Activated T-cell treated with anti-CD3 and anti-CD28 coated beads for 48 hours (primary cell): ENCODE measurements around the gene SLC2A8.
A peak's percentile ranks its signal among the peaks of the same experiment; 100 is the strongest.

ENCODE experiments used
- DNase-seq: peaks from one replicate; pipeline ENCODE4 v3.0.0-alpha.2; 2020; ENCODE audit warnings: low read depth

Gene SLC2A8, protein sequence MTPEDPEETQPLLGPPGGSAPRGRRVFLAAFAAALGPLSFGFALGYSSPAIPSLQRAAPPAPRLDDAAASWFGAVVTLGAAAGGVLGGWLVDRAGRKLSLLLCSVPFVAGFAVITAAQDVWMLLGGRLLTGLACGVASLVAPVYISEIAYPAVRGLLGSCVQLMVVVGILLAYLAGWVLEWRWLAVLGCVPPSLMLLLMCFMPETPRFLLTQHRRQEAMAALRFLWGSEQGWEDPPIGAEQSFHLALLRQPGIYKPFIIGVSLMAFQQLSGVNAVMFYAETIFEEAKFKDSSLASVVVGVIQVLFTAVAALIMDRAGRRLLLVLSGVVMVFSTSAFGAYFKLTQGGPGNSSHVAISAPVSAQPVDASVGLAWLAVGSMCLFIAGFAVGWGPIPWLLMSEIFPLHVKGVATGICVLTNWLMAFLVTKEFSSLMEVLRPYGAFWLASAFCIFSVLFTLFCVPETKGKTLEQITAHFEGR

DNA sequence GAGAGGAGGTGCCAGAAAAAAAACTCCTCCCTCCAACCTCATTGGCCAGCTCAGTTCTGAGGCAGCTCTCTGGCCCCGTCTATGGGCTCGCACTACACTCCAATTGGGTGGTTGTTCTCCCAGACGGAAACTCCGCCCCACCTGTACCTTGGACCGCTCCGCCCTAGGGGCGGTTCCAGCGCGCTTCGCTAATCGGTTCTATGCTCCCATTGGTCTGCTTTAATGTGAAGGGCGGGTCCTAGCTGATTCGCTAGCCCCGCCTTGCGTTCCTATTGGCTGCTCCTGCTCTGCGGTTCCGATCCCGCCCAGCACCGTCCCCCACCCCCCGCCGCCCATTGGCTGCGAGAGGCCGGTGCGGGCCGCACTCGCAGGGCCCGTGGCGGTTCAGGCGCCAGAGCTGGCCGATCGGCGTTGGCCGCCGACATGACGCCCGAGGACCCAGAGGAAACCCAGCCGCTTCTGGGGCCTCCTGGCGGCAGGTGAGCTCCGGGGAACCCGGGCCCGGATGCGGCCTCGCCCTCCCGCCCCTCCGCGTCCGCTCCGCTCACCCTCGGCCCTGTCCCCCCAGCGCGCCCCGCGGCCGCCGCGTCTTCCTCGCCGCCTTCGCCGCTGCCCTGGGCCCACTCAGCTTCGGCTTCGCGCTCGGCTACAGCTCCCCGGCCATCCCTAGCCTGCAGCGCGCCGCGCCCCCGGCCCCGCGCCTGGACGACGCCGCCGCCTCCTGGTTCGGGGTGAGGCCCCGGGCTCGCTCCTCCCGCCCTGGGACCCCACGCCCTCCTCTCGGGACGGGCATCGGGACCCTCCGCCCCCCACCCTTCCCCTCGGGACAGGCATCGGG lies at the start of gene SLC2A8:
Gene SLC2A8 (plus strand): TSS at position 362 of the 838 bp plus-strand sequence. CDS start 62 bp downstream, at position 424.
- DNase-seq: peak; percentile 90

DNA sequence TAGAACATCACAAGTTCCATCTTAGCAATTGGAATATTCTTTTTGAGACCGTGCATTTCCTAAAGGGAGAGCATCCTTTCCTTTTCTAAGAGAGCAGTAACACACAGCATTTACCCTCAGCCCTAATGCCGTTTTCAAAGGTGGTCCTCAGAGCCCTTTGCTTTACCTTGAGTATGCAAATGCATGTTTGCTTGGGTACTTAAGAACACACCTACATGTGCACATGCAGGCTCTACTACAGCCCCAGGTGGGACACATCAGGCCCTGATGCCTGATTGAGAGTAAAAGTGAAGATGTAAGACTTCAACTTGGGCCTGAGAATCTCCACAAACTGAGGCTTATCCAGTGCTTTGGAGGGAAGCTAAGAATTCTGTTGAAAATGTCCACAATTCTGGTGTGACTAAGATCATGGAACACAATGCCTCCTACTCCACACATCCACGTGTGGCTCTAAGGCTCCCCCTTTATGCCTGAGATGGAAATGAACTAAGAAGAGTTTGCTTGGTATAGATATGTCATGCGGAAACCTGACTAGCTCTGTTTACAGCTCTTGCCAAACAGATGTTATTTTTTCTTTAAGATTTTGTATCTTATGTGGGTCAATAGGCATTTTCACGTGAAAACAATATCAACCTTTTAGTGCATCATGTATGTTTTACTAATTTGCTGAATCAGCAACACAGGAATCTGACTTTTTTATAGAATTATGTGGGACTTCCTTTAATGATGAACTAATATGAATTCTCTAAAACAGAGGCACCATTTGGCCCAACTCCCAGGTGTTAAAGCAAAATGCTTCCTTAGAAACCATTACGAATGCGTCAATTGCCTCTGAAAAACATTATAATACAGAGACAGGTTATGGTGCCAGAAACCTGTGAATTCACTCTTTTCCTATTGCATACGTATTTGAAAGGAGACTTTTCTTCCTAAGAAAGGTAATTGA lies 48.9 kb upstream of the SLC2A8 start:
- no peak for DNase-seq

DNA sequence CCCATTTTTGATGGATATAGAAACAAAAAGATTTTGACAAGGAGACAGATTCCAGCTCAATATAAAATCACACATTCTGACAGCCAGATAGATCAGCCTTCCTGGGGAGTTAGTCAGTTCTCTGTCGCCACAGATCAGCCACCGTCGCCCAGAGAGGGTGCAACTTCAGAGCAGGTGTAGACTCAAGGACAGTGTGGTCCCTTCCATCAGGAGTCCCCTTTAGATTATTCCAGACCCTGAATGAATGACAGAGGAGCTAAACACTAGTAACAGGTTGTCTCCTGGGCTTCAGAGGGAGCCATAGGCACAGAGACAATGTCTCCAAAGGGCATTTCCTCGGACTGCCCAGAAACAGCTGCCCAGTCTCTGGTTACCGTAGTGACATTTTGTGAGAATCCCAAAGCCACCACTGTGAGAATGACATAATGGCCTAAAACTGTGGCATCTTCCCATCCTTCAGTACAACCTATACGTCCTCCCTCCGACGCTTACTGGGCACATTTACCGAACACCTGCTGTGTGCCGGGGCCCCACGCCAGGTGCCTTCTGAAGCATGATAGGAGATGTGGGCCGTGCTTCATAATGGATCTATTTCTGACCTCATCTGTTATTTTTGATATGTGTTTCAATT lies 47.4 kb upstream of the SLC2A8 start:
- no peak for DNase-seq

DNA sequence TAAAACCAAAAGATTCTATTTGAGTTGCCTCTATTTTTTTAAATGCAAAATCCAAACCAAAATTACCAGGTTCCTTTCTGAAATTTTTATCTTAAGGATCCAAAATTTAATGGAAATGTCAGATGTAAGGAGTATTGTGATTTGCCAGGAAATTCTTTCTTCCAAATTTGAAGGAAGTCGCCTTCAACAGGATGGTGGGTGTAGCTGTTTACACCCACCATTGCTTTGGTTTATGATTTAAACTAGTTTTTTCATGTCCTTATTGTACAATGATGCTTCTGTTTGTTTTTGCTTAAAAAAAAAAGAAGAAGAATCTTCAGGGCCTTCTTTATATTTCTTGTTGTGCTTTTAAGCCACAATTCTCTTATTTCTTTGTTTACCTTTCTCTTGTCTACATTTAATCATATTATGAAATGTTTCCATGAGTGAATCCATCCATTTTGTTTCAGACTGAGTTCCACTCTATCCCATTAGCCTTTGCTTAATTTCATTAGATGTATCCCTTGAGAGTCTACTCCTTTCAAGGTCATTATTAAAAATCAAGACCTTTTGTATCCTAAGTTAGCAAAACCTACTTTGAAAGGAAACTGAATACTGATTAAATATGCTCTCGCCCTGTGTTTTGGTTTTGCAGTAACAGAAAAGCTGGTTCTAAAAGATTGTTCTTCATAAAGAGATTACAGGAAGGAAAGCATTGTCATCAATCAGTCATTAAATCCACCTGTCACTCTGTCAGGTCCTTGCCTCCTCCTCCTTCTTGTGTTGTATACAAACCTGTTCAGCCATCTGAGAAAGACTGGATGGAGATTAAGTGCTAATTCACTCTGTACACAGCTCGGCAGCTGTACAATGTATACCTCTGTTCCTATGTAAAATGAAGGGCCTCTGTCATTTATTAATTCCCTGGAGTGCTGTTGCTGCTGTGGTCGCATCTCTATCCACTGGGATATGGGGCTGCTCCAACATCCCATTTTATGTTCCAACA lies 45.5 kb upstream of the SLC2A8 start:
- no peak for DNase-seq

DNA sequence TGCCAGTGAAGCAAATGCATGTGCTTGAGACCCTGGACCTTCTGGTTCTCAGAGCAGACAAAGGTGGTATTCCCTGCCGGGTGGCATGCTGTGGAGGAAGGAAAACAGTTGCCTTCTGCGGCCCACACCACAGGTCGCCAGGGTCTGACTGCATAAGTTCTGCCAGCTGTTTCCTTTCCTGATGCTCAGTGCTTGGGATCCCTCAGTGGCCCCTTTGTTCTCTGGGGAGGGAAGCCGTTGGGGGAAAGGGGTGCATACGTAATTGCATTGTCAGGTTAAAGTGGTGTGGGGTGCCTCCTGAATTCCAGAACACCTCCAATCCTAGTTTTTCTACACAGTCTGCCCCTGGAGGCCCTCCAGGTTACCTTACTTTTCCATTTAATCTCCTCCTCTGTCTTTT lies 43.1 kb upstream of the SLC2A8 start:
- no peak for DNase-seq

DNA sequence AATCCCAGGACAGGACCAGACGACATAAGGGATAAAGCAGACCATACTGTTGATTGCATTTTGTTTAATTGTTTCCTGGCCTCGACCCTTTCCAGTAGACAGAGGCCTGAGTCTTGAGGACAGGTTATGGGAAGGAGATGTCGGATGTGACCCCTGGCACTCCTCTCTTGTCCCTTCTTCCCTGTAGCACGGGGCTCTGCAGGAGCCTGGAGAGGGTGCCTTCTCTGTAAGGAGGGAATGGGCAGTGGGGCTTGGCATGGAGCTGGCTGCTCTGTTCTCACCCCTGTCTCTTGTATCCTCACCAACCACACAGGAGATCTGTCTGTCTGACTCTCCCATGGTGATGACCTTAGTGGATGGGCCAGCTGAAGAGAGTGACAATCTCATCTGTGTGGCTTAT lies 40.1 kb upstream of the SLC2A8 start:
- DNase-seq: no peak

DNA sequence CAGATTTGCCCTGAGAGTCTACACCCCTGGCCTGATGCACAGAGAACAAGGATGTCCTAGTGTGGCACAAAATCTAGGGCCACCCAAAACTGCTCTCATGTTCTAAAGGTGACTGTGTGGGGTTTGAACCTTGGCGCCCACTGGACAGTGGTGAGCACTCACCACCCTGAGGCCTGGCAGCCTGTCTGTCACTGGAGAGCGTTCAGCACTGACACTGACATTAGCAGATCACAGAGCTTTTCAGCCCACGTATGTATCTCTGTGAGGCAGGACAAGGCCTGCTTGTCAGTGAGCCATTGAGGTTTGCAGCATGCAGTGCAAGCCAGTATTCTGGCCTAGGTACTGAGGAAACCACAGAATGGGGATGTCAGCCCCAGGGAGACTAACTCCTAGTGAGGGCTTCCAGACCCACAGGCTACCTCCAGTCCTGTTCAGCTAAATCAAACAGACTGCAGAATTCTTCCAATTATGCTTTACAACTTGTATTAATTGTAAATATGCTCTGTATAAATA lies 38.9 kb upstream of the SLC2A8 start:
- DNase-seq: no peak

DNA sequence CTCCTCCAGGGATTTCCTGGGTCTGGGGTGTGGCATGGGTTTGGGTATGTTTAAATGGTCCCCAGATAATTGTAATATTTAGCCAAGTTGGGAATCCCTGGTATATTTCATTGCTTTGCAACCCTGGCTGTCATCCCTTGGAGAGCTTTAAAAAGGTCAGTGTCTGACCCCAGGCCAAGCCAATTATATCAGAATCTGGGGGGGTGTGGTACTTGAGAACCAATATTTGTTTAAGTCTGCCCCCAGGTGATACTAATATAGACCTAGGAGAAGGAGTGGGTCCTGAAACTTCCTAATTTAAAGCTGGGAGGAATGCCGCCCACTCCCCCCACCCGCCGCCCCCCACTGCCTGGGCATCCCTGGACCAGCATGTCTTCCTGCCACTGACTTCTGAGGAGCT lies 38.2 kb upstream of the SLC2A8 start:
- no peak for DNase-seq

DNA sequence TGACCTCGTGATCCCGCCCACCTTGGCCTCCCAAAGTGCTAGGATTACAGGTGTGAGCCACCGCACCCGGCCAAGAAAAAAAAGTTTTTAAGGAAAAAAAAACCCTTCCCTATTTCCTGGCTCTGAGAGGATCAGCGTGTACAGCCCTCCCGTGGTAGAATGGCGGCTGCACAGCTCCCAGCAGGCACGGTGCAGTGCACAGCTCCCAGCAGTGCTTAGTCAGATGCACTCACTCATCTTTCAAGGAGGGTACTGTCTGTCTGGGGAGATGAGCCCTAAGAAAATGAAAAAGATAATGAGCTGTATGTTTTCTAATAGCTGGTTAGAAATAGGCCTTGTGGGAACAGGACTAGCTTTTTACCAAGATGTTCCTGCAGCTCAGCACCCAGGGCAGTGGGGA lies 36.7 kb upstream of the SLC2A8 start:
- no peak for DNase-seq

DNA sequence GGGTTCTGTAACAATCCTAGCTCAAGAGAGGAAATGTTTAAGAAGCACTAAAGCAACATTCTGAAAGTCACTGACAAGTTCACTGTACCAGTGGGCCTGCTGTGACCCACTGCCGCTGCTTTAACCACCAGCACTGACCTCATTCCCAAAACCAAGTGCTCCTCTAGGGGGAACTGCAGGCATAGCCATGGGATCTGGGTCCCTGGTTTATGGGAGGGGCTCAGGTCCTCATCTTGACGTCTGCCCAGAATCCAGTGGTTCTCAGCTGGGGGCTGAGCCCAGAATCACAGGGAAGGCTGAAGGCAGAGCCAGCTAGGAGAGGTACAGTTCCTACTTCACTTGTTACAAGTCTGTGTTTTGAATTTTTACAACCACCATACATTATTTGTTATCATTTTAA lies 36.1 kb upstream of the SLC2A8 start:
- DNase-seq: no peak

DNA sequence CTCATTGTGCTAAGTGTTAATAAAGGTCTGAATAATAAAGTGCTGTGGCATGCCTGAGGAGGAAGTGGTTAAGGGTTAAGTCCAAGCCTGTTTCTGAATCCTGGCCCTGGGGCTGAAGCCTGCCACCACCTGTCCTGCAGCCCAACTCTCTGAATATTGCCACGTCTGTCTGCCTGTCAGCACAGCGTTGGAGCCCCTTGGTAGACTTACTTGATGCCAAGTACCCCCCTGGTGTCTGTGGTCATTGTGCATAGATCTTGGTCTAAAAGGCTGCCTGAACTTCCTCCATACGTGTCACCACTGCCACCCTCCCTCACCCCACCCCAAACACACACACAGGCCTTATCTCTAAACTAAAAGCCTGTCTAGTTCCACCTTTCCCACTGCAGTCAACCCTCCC lies 35.4 kb upstream of the SLC2A8 start:
- no peak for DNase-seq

DNA sequence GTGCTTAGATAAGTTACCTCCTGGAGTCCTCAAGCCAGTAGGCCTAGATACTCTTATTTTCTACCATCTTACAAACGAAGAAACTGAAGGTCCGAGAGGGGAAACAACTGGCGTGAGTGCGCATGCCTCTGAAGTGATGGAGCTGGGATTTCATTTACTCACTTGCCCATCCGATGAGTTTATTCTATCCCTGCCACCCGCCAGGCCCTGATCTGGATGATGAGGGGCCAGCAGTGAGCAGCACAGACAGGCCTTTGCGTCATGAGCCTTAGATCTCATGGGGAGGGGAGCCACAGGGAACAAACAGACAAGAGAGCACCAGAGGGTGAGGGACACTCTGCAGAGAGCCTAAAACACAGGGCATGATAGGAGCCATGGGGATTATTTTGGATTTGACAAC lies 34.1 kb upstream of the SLC2A8 start:
- DNase-seq: no peak

DNA sequence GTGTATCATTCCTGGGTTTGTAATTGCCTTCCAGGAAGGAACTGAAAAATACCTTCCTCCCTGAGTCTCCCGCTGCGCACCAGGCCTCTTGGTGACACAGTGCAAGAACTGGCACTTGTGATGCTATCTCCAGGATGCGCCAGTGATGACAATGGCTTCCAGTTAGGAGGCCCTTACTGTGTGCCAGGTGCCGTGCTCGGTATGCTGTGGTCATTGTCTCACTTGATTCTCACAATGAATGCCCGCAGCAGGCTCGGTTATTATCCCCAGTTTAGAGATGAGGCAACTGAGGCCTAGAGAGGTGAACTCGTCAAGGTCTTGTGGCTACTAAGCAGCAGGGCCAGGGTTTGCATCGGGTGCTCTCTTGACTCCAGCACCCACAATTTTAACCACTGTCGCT lies 31.5 kb upstream of the SLC2A8 start:
- DNase-seq: no peak

DNA sequence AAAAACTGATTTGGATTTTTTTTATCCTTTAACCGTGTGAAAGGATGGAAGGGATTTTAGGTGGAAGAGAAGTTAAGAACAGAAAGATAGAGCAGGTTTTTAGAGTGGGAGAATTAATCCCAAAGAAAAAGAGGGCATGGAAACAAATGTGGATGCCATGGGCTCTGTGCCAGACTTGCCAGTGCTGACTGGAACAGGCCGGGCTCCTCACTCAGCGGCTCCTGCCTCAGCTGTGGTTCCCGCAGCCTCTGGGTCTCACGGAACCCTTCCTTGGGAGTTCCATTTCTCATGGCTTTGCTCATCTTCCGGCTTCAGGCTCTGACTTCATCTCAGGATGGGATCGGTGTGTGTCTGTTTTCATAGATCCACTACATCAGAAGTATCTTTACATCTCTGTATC lies 30.4 kb upstream of the SLC2A8 start:
- no peak for DNase-seq

DNA sequence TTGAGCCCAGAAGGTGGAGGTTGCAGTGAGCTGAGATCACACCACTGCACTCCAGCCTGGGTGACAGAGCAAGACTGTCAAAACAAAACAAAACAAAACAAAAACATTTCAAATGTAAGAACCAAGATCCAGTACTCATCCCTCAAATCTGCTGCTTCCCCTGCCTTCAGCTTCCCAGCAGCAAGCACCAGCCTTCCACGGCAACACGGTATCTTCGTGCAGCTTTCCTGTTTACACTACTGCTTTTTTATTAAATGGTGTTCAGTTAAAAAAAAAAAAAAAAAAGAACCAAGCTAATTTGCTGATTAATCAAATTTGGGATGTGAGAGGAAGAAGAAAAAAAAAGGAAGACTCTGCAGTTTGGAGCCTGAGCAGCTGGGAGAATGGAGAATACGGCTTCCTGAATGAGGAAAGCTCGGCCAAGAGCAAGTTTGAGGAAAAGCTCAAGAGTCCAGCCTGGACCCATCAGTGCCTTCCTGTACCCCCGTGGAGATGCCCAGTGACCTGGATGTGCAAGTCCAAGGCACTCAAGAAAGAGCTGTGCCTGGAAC lies 28.0 kb upstream of the SLC2A8 start:
- no peak for DNase-seq

DNA sequence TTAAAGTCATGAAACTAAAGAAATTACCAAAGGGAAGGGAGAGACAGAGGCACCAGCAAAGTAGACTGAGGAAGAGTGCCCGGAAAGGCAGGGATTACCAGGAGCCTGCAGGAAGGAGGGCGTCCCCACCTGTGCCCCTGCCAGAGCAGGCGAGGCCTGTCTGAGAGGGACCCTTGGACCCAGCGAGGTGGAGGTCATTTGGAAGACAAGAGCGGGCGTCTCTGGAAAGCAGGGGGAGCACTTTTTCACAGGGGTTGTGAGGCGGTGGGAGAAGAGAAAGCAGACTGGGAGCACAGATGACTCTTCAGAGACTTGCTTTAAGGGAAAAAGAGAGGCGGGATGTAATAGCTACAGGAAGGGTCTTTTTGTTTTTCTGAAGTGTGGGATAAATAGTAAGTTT lies 27.5 kb upstream of the SLC2A8 start:
- no peak for DNase-seq

DNA sequence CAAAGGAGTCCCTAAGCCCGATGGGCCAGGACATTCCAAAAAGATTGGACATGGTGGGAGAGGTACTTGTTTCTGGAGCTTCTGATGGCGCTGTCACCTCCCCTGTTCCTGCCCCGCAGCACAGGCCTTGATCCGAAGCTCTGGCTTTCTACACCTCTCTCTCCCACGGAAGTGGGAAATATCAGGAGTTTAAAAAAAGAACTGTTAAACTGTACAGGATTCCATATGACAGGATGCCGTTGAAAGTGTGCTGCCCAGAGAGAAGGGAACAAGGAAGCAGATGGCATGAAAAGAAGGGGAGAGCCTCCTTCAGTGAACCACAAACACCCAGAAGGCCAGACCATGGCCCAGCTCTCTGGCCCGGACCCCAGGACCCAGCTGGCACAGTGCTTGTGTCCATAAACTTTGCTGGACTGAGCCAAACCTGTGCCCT lies 26.8 kb upstream of the SLC2A8 start:
- no peak for DNase-seq

DNA sequence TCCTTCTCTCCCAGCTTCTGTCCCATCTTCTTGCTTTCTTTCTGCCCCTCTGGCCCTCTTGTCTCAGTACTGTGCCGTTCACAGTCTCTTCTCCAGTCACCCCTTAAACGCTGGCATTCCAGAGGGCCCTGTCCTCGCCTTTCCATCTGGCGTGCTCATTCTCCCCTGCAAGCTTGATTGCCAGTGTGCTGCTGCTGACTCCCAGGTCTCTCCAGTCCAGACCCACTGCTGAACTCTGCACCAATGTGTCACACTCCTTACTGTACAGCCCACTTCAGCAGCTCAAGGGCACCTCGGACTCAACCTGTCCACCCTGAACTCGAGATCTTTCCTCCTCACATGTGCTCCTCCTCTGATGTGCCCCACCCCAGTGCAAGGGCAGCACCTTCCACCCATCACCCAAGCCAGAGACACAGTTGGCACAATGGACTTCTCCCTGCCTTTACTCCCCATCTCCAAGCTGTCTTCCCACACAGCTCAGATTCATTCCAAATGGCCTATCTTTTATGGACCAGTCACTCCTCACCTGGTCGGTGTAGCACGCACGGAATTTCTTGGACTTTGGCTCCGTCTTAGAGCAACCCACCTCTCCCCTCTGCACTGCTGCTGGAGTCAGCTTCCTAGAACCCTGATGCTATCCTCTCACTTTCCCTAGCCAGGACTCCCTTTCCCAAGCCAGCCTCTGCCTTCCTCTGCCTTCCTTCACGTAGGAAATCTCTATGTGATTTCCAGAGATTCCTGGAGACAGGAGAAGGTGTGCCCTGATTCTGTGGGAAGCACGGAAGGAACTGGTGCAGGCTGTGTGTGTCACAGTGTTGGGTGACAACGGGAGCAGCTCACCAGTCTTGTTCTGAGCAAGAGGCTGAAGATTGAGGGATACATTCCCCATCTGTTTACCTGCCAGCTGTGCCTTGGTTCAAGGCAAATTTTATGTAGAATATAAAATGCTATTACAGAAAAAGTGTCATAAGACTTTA lies 26.0 kb upstream of the SLC2A8 start:
- DNase-seq: no peak

DNA sequence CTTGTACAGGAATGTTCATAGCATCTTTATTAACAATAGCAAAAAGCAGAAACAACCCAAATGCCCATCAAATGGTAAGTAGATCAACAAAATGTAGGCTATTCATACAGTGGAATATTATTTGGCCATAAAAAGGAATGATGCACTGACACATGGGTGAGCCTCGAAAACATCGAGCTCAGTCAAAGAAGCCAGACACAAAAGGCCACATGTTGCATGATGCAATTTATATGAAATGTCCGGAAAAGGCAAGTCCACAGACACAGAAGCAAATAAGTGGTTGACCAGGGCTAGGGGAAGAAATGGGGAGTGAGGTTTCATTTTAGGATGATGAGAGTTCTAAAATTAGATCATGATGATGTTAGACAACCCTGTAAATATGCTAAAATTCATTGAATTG lies 16.5 kb upstream of the SLC2A8 start:
- no peak for DNase-seq
